Raji (cell line): ENCODE data around the gene STAG1.

ENCODE experiments used
- POLR2A ChIP-seq: IDR thresholded peaks from 2 replicates; pipeline ENCODE4 v1.6.1; 2011; ENCODE audit warnings: low read depth, low read length, control low read depth; ENCODE audit not compliant: insufficient read depth

The STAG1 gene

GRCh38 chr3:136498919-136499447 lies 253.2 kb downstream of the STAG1 start:
- TF ChIP-seq POLR2A = no peak

DNA sequence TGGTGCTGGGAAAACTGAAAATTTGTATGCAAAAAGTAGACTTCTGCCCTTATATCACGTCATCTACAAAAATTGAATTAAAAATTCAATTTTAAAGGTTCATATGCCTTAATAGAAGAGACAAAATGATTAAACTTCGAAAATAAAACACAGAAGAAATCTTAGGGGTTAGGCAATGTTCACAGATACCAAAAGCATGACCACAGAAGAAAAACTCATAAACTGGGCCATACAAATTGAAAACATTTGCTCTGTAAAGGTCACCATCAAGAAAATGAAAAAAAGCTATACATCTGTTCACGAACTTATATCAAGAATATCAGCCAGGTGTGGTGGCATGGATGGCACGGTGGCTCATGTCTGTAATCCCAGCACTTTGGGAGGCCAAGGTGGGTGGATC lies 257.0 kb downstream of the STAG1 start:
- no peak for TF ChIP-seq POLR2A

GRCh38 chr3:136490646-136491405 lies 261.4 kb downstream of the STAG1 start:
- TF ChIP-seq POLR2A = no peak

DNA sequence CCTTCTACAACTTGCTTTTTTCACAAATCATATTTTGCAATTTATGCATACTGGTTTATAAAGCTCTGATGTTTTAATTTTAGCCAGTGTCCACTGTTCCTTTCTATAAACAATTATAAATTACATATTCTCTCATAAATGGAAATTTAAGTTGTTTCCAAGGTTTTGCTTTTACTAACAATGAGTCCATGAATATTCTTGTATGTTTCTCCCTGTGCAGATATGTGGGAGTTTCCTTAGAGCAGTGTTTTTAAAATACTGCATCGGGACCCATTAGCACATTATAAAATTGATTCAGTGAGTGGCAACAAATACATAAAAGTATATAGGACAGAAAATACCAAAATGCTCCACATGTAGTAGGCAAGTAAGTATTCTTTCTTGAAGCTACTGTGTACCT lies 266.4 kb downstream of the STAG1 start:
- TF ChIP-seq POLR2A = no peak

GRCh38 chr3:136476280-136476679 lies 275.9 kb downstream of the STAG1 start:
- TF ChIP-seq POLR2A = no peak

DNA sequence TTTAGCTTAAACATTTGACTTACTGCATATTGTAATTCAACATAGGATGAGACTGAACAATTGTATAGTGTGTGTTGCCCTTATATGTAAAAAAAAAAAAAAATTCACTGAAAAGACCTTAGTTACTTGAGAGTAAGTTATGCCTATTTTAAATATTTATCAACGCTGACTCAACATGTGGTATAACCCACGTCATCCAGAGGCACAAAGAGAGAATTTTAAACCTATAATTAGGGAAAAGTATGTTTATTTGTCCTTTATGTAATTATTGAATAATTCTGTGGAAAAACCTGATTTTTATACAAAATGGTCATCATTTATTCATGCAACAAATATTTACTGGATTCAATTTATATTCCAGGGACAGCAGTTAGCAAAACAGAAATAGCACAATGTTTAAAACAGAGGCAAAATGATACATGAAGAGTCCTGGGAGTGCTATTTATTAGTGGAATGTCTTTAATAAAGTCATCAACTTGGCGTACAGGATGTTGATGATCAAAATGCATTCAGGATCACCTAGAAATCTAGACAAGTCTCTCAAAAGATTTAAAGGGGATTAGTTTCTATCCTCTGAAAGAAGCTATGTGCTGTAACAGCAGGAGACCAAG lies 278.4 kb downstream of the STAG1 start:
- no peak for TF ChIP-seq POLR2A

GRCh38 chr3:136465296-136465695 lies 286.9 kb downstream of the STAG1 start:
- TF ChIP-seq POLR2A = no peak

GRCh38 chr3:136464502-136464901 lies 287.7 kb downstream of the STAG1 start:
- no peak for TF ChIP-seq POLR2A

DNA sequence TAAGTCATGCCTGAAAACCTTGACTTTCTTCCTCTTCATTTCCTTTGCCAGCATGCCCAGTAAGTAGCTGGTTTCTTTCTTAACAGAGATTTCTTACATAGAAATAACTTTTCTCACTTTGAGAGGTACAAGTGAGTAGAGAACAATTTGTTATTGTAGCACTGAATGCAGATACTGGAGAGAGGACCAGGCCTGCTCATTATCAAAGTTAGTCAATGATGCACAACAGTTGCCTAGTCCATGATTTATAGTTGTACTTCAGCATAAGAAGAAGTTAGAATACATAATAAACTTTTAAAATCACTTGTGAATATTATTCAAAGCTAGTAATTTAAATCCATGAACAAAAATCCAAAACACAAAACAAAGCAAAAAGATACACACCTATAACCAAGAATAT lies 289.0 kb downstream of the STAG1 start:
- TF ChIP-seq POLR2A = no peak

DNA sequence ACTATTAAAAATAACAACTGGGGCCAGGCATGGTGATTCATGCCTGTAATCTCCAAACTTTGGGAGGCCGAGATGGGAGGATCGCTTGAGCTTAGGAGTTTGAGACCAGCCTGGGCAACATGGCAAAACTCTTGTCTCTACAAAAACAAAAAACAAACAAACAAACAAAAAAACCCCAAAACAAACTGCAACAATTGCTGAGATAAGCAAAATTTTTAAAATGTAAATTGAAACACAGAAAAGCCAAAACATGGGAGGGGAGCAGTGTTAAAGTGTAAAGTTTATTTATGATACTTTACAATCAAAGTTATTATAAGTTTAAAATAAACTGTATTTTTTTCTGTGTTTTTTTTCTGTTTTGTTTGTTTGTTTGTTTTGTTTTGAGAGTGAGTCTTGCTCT lies 294.4 kb downstream of the STAG1 start:
- TF ChIP-seq POLR2A = no peak

- TF ChIP-seq POLR2A = no peak
Observed at GRCh38 chr3:136456196-136456595, 296.0 kb downstream of the STAG1 start.

DNA sequence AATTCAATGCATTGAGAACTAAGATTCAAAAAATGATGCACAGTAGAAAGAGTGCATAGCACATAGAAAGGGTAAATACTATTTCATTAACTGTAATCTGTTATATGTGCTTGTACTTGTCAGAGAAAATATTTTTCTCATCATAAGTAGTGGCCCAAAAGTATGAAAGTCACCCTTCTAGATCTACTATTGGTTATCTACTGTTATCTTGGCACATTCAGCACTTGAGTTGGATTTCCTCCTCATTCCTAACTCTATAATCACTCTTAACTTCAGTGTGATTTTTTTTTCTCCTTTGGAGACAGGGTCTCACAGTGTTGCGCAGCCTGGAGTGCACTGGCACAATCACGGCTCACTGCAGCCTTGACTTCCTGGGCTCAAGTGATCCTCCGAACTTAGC lies 307.6 kb downstream of the STAG1 start:
- TF ChIP-seq POLR2A = no peak

DNA sequence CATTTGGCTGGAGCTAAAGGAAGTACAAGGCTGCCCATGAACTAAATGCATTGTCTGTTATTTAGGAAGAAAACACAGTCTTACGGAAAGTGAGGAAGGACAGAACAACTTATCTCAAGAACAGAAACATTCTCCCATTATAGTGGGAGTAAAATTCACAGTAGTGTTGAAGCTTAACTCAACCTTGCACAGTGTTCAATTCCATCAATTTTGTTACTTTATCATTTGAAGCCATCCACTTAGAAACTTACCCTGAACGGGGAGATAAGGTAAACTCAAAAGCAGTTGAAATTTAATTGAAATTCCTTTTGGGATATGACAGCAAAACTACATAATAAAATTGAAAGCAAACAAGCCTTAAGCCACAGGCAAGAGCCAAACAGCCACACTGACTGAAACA lies 315.1 kb downstream of the STAG1 start:
- no peak for TF ChIP-seq POLR2A

DNA sequence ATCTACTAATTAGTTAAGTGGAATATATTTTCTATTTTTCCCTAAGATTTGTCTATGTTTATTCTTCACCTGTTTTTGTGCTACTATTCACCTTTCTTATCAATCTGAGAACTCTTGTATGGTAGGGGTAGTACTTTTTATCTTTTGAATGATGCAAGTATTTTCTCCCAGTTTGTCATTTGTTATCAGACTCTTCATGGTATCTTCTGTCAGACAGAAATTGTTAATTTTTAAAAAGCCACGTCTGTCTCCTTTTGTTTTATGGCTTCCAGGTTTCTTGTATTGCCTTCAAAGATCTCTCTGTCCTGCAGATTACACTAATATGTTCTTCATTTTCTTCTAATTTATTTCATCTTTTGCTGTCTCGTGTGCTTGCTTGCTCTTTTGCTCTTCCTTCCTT lies 317.7 kb downstream of the STAG1 start:
- TF ChIP-seq POLR2A = no peak

DNA sequence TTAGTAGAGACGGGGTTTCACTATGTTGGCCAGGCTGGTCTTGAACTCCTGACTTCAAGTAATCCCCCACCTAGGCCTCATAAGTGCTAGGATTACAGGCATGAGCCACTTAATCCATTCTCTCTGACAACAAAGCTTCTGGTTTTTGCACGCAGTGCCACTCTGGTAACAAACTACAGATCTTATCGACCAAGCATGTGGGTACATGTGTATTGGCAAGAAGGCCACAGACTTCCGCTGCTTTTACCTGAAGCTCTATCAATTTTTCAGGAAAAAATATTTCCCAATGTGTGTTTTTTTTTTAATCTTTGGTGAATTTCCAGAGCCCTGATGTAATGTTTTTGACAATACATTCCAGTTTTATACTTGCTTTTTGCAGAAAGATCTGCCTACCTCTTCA lies 319.5 kb downstream of the STAG1 start:
- TF ChIP-seq POLR2A = no peak

DNA sequence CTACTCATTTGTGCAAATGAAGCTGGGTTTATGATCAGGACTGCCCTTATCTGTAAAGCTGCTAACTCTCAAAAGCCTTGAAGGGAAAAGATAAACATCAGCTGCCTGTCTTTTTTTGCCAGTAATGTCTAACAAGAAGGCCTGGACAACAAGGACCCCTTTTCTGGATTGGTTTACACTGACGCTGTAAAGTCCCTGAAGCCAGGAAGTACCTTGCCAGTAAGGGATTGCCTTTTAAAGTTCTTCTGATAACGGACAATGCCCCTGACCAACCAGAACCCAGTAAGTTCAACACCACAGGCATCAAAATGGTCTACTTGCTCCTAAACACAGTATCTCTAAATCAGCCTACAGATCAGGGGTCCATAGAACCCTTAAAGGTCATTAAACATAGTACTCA lies 324.0 kb downstream of the STAG1 start:
- no peak for TF ChIP-seq POLR2A
